Cortex of kidney (tissue), 1 donor: ENCODE measurements around the gene SFI1.

Source experiments
- DNase-seq: peaks from one replicate; lab custom pipeline; 2025; lab: John Stamatoyannopoulos, UW

SFI1 gene

DNA sequence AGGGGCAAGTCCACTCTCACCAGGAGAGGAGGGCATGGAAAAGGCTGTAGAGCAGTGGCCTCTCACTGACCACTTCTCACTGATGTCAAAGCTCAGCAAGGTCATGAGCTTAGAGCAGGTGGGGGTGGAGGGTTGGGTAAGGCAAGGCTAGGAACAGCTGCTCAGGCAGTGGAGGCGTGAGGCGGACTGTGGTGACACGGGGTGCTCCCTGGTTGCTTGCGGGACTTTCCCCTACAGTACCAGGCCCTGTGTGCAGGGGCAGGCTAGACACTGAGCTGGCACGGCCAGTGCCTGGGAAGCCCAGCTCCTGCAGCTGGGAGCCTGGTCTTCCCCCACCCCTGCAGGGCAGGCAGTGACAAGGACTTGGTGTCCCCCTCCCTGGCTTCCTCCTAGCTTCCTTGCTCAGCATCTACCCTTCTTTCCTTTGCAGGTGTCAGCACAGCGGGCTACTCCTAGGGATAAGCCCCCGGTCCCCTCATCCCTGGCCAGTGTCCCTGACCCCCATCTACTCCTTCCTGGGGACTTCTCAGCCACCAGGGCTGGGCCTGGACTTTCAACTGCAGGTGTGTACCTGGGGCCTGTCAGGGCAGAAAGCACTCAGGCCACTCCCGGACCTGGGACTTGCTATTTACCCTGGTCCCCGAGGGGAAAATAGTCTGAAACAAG is 120.1 kb downstream of the SFI1 start:
- no peak for DNase-seq

- DNase-seq = no peak
Observed at GRCh38 chr22:31618057-31618456, 121.7 kb downstream of the SFI1 start.

DNA sequence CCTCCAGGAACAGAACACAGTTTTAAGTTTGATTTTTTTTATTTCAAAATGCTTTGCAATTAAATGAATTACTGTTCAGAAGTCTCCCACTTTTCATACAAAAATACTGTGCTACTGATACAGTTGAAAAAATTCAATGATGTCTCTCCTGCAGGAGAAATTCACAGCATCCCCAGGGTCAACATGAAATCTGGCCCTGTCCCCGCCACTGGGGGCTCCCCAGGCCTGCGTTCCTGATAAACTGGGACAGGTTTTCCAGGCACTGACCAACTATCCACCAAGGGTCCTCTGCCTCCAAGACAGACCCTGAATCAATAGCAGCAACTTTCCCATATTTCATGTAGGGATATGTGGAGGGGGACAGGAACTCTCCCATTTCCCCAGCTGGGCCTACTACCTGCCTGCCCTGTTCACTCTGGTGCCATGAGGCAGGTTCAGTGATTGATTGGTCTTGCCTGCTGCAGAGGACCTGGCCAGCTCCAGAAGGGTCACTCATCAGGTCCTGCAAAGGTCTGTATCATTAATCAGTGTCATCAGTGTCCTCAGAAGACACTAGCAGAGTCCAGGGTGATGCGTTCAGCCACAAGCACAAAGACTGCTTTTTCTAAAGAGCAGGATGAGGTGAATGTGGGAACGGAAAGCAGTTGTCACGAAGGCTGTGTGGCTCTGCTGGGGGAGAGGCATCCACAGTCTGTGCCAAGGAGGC is 122.3 kb downstream of the SFI1 start:
- no peak for DNase-seq

DNA sequence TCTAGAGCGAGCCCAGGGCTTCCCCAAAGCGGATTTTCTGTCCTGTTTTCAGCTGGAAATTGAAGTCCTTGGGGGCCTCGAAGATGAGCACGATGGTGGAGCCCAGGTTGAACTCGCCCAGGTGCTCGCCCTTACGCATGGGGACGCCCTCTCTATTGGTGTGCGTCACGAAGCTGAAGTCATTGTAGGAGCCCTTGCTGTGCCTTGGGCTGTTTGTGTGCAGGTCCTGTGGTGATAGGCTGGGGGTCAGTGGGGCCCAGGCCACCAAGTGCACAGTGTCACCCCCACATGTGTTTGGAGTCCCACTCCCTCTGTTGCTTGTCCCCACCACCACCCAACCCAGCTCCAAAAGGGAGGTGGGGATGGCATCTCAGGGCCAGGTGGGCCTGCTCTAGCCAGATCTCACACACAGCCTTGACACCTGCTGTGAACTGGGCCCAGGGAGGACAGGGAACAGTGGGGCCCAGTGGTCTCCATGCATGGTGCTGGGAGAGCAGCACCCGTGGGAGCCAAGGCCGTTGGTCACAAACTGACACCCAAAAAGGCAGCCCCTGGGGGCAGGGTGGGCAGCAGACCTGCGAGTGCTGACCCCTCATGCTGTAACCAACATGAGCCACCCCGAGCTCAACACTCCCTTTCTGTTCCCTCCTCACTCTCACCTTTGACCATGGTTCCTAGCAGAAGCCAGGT is 123.4 kb downstream of the SFI1 start:
- DNase-seq = no peak

GRCh38 chr22:31620756-31621480 is 124.6 kb downstream of the SFI1 start:
- no peak for DNase-seq

DNA sequence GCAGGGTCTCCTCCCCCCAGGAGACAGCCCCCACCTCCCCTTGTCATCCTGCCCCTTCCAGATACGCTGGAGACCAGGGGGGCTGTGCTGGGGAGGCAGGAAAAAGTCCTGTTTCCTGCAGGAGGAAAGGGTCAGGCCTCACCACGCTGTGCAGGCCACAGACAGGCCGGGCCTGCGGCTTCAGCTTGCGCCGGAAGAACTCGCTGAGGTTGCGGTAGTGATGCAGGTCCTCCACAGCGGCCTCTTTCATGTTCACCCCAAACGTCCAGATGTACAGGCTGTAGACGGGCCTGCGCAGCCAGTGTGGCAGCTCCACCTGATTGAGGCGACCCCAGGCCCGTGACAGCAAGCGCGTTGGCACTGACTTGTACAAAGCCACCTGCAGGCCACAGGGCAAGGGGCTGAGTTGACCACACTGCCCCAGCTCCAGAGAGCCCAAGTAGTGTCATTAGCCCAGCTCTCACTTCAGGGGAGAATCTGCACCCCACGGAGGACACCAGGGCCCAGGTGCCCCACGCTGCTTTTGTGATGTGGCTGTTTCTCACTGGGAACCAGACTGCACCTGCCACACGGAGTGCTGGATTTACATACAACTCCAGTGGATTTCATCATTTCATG is 125.3 kb downstream of the SFI1 start:
- DNase-seq = no peak

DNA sequence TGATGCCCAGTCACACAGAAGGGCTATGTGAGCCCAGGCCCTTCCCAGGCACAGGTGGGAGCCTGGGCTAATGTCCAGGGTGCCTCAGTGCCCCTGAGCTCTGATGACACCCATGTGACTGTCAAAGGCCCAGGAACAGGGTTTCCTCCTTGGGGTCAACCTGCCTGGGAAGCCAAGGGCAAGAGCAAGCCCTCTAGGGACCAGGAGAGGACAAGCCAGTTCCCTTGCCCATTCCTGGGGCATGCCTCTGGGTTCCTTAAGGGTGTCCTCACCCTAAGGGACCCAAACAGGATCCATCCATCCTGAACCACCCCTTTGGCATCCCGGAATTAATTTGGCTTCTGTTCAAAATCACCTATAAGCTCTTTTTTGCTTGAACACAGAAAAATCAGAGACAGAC is 126.6 kb downstream of the SFI1 start:
- no peak for DNase-seq

- no peak for DNase-seq
Observed at GRCh38 chr22:31623592-31624304, 127.4 kb downstream of the SFI1 start.

- DNase-seq = no peak
Observed at GRCh38 chr22:31625257-31625640, 128.9 kb downstream of the SFI1 start.

DNA sequence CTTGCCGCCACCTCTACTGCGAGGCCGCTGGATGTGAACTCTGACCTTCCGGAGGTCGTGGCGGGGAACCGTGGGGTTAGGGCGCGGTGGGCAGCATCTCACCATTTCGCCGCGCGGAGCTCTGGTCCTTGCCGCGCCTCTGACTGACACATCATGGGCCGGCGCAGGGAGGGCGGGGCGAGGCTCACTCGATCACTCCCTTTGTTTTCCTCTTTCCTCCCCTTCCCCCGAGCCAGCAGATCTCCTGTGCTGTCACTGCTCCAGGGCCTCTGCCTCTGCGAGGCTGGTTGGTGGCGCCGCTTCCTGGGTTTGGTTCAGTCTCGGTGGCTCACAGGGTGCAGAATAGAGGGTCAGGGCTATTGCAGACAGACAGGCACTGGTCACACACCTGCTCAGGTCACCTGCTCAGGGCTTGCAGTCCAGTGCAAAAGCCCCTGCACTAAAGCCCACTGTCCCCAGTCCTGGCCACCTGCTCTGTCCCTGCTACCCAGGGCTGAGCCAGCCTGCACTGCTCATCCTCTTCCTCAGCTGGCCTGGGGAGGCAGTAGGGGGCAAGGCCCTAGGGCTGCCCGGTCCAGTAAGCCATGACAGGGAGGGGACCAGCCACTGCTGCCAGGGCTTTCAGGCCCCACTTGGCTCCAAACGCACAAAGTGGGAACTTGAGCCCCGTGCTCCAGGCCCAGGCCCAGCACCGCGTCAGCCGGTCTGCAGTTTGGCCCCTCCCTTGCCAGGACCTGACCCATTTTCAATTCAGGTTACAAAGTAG is 129.5 kb downstream of the SFI1 start:
- DNase-seq = no peak

GRCh38 chr22:31626427-31627150 is 130.3 kb downstream of the SFI1 start:
- no peak for DNase-seq

GRCh38 chr22:31627223-31627731 is 130.9 kb downstream of the SFI1 start:
- DNase-seq = no peak

DNA sequence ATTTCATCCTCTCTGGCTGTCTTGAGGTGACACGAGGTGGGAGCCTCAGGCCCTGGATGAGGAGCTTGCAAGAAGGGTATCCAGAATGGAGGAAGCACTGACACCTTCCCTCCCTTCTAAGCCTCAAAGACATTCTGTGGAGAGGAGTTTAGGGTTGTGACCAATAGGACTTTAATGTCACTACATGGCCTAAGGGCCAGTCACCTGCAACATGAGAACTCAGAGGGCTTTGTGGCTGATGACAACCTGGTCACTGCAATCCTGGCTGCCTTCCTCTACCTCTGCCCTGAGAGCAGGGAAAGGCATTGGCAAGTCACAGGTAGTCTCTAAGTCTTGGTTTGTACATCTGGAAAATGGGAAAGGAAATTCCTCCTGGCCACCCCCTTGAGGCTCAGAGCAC is 132.0 kb downstream of the SFI1 start:
- DNase-seq = no peak

GRCh38 chr22:31628969-31629708 is 132.8 kb downstream of the SFI1 start:
- DNase-seq = no peak

- DNase-seq = no peak
Observed at GRCh38 chr22:31629741-31630184, 133.4 kb downstream of the SFI1 start.

DNA sequence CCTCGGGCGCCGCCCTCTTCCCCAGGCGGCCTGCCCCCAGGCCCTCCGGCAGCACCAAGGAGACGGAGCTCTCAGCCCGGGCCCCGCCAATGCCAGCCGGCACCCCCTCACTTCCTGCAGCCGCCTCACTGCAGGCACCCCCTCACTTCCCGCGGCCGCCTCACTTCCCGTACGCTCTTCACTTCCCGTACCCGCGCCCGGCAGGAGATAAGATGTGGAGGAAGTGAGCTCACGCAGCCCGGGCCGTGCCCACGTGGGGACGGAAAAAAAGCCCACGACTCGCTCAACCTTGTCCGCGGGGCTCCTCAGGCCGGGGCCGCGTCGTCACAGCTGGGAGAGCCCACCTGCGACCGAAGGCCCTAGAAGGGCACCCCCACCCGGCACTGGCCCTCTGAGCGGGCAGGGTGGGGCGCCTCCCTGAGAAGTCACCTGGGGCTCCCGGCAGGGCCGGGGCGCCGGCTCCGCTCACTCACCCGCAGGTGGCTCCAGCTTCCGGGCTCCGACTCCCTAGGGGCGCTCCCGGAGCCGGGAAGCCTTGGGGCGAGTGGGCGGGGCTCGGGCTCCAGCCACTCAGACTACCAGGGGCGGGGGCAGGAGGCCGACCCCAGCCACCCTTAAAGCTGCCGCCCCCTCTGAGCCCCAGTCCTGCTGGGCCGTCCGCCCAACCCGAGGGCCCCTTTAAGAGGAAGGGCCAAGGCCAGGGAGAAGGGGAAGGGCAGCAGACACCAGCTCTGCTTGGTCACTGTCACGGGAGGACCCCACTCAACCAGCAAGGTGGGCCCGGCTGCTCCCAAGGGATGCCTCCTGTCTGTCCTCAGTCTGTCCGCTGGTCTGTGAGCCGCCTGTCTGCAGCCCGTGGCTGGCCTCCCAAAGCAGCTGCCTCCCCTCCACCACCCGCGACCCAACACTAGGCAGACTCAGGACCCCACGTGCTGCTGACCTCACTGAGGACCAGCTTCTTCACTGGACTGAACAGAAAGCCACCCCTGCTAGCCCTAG is 134.3 kb downstream of the SFI1 start:
- no peak for DNase-seq

DNA sequence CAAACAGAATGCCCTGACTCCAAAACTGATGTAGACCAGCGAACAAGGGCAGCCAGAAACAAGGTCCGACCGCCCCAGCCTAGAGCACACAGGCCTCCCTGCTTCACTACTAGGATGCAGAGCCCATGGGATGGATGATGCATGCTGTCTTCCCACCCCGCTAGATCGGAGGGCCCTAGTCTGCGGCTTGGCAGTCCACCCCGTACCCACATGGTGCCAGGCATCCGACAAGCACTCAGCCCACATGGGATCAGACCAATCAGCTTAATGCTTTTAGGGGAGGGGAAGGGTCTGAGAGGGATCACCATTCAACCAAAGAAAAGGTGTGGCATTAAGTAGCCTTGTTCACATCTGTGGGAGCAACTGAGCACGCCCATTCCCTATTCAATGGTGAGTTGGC is 135.1 kb downstream of the SFI1 start:
- DNase-seq = no peak
